ENCODE results near the gene CEMIP.

CEMIP gene

GRCh38 chr15:80979538-80980200 is 200.5 kb downstream of the CEMIP start:
- no peak for DNase-seq (ENCODE audit: low spot score)

- no peak for DNase-seq (ENCODE audit: low spot score)
Observed at GRCh38 chr15:80982205-80982604, 203.0 kb downstream of the CEMIP start.

- DNase-seq (ENCODE audit: low spot score), result no peak
Observed at GRCh38 chr15:80982839-80983238, 203.7 kb downstream of the CEMIP start.

- no peak for DNase-seq (ENCODE audit: low spot score)
Observed at GRCh38 chr15:80984856-80985255, 205.7 kb downstream of the CEMIP start.

- no peak for DNase-seq (ENCODE audit: low spot score)
Observed at GRCh38 chr15:80985981-80986380, 206.8 kb downstream of the CEMIP start.

GRCh38 chr15:80986487-80986886 is 207.3 kb downstream of the CEMIP start:
- no peak for DNase-seq (ENCODE audit: low spot score)

GRCh38 chr15:80988148-80988796 is 209.1 kb downstream of the CEMIP start:
- DNase-seq (ENCODE audit: low spot score), result no peak

GRCh38 chr15:80989081-80989517 is 209.9 kb downstream of the CEMIP start:
- no peak for DNase-seq (ENCODE audit: low spot score)

GRCh38 chr15:80989518-80990478 is 210.6 kb downstream of the CEMIP start, which contains the start of gene MESD:
TSS of gene MESD (minus strand) at chr15:80989819. CDS start at chr15:80989791, 28 bp downstream.
- DNase-seq (ENCODE audit: low spot score), result peak; percentile 99

- DNase-seq (ENCODE audit: low spot score), result no peak
Observed at GRCh38 chr15:80990955-80991354, 211.8 kb downstream of the CEMIP start.

- DNase-seq (ENCODE audit: low spot score), result peak; percentile 68
Observed at GRCh38 chr15:80991421-80991820, 212.3 kb downstream of the CEMIP start.

- no peak for DNase-seq (ENCODE audit: low spot score)
Observed at GRCh38 chr15:80992006-80992405, 212.8 kb downstream of the CEMIP start.

GRCh38 chr15:80992441-80992840 is 213.3 kb downstream of the CEMIP start:
- DNase-seq (ENCODE audit: low spot score), result no peak

GRCh38 chr15:80996247-80996646 is 217.1 kb downstream of the CEMIP start:
- DNase-seq (ENCODE audit: low spot score), result no peak

GRCh38 chr15:80997692-80998091 is 218.5 kb downstream of the CEMIP start:
- no peak for DNase-seq (ENCODE audit: low spot score)

- no peak for DNase-seq (ENCODE audit: low spot score)
Observed at GRCh38 chr15:80998251-80998650, 219.1 kb downstream of the CEMIP start.

GRCh38 chr15:80999623-81000036 is 220.5 kb downstream of the CEMIP start:
- DNase-seq (ENCODE audit: low spot score), result no peak

- DNase-seq (ENCODE audit: low spot score), result no peak
Observed at GRCh38 chr15:81000144-81000623, 221.0 kb downstream of the CEMIP start.

GRCh38 chr15:81000624-81001151 is 221.5 kb downstream of the CEMIP start, which contains the start of gene TLNRD1:
TSS of gene TLNRD1 (plus strand) at chr15:81000923. CDS start at chr15:81002272, 1,349 bp downstream.
- peak; percentile 94 for DNase-seq (ENCODE audit: low spot score)
